NOMO-1 (cell line): Measurements from ENCODE around the gene ERP27.

Source experiments
- DNase-seq, 2 experiments: peaks; one replicate each; lab custom pipeline; 2025; ENCODE audit not compliant: unreplicated experiment in 2 of 2; lab: John Stamatoyannopoulos, UW

Gene ERP27

DNA sequence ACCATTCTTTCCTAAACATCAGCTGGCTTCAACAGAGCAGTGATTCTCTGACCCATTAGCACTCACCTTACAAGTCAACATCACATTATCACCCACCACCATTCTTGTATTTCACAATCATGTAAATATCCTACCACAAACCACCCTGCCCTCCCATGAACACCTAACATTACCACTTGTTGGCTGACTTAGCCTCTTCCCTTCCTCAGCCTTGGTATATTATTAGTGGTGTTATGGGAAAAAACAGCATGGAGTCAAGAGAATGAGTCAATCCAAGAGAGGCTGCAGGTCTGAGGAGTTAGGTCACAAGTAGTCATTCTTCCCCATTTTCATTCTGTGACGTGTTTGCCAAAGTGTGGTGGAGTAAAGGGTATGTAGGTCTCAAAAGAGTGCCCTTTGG lies 30.4 kb downstream of the ERP27 start:
- no peak for DNase-seq

DNA sequence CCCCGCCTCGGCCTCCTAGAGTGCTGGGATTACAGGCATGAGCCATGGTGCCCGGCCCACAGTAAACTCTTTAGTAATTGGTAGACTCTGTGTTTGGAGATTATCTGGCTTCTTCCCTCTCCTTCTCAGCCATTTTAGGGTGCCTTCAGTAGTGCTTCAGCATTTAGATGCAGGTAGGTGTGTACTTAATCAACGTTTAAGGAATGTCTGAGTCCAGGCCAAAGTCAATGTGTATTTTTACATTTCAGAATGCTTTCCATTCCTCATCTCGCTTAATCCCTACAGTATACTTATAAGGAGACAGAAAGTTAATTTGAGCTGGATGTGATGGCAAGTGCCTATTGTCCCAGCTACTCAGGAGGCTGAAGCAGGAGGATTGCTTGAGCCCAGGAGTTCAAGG lies 32.2 kb downstream of the ERP27 start:
- no peak for DNase-seq

DNA sequence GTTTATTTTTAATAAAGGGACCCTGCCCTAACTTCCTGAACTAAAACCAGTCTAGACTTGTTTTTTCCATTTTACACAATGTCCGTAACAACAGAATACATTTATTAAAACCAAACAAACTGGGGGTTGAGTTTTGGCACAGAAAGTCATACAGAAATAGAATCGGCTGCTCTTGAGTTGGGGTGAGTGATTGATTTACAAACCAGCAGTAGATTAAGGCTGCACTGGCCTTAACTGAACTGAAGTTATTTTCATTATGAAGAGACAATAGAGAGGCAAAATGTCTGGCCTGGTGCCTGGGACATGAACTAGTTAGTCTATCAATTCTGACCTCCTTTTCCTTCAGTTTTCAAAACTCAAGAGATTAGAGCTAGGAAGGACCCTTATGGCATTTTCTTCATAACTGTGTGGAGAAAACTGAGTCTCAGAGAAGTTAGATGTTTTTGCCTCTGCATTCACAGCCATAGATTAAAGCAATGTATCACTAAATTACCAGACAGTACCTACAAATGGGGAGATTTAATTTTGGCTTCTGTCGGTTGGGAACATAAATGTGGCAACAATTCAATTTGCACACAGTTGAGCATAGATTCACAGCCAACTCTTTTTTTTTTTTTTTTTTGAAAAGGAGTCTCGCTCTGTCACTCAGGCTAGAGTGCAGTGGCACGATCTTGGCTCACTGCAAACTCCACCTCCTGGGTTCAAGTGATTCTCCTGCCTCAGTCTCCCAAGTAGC lies 32.9 kb downstream of the ERP27 start:
- DNase-seq = no peak

DNA sequence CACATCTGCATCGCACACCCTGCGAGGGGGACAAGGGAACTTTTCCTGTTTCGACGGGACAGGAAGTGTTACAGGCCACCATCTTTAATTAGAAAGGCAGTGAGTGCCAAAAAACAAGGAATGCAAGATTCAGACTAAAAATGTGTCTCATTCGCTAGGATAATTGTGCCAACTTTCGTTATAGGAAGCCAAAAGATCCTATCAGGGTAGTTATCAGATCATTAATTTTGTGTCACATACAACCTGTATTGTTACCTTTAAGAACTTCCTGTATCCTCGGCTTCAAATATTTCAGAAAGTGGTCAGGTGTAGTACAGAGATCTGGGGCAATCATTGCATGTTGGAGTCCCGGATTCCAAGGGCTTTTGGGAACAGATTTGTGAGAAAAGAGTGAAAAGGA lies 33.5 kb downstream of the ERP27 start:
- DNase-seq = no peak

DNA sequence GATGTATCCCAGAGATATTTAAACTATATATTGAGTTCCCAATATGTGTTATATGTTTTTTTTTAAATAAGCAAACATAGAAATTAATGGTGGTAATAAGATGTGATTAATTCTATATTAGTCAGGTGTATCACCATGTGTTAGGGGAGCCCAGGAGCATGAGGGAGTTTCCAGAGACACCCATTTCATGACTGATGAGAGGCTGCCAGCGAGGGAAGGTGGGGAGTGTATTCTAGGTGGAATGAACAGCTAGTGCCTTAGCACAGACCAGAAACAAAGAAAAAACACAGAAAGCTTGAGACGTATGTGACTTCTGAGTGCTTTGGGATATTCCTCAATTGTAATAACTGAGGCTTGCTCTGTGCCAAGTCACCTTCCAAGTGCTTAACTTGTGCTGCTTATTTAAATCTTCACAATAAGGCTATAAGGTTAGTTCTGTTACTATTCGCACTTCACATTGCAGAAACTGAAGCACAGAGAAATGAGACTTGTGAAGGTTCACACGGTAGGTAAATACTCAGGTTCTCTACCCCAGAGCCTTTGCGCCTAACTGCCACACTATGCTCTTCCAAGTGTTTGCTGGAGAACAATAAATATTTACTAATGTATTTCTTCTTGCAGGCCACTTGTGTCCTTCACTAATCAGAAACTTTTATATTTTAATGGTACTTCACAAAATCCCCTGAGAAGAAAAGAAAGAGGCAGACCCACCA lies 34.8 kb downstream of the ERP27 start:
- no peak for DNase-seq

DNA sequence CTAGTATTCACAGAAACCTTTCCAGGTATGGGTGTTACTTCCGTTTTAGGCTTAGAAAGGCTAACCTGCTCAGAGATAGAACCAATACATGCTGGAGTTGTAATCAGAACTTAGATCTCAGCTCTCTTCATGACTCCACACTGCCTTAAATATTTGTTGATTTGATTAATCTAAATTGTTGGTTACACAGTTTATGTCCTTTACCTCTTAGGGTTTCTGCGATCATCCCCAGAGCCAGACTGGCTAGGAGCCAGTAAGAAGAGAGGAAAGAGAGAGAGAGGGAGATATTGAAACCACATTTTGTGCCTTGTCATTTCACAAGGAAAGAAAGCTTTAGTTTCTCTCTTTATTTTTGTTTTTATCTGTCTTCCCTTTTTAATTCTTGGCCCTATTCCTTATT lies 35.9 kb downstream of the ERP27 start:
- no peak for DNase-seq

DNA sequence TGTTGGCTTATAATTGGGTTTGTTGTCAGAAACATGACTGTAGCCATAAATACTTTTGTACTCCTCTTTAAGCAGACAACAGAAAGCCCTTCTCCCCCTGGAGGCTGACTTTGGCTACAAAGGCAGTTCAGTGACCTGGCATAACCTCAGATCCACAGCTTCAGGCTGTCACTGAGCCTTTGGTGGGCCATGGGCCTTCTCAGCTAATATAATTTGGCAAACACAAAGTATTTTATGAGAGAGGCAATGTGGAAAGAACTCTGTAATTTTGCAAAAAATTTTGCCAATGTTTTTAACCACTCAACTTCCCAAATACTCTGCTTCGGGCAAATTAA lies 37.1 kb downstream of the ERP27 start:
- DNase-seq = no peak

DNA sequence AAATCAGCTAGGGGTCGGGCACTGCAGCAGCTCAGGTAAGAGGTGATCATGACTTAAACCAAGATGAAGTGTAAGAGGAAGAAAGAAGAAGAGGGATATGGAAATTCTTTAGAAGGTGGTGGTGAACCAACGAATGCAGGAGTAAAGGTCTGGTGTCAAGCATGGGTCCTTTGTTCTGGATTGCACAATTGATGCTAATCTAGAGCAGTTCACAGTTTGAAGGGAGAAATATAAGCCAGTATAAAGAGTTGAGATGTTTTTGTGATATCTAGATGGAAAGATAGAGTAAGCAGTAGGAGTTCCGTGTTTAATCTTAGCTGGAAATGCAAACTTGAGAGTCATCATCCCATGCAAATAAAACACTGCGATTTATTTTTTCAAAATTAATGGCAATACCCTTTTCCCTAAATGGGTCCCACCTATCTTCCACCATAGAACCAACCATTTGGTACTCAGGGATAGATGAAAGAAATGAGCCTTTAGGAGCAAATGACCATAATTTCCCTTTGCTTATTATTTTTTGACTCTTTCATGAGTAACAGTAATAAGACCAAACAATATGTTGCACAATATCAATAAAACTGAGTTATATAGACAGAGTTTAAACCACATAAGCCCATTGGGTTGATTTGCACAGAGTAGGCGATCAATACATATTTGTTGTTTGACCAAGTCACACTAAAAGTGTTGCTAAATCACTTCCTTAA lies 37.7 kb downstream of the ERP27 start:
- peak in 1 of 2 experiments; percentile 4 for DNase-seq

DNA sequence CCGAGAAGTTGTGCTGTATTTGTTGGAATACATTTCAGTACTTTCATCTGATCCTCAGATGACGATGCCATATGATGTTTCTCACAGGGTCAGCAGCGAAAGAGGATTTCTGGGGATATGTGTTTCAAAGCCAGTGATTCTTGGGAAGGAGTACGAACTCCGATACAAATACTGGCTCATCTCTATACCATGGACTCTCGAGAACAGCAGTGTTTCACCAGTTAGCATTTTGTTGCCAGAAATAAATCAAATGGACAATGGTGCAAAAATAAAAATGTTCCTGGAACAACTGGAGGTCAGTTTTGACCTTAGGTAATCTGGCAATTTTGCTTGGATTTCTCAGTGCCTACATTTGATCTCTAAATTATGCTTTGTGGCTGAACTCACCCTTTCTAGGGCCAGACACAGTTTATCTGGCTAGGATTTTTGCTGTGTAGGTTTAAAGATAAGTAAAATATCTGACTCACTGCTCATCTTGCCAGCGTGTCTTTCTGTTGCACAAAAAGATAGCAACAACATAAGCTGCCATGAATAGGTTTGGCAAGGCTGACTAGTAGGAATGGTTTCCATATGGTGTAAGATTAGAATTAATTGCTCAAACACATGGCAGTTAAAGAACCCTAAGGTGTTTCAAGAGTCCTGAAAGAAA lies 41.7 kb downstream of the ERP27 start:
- no peak for DNase-seq

DNA sequence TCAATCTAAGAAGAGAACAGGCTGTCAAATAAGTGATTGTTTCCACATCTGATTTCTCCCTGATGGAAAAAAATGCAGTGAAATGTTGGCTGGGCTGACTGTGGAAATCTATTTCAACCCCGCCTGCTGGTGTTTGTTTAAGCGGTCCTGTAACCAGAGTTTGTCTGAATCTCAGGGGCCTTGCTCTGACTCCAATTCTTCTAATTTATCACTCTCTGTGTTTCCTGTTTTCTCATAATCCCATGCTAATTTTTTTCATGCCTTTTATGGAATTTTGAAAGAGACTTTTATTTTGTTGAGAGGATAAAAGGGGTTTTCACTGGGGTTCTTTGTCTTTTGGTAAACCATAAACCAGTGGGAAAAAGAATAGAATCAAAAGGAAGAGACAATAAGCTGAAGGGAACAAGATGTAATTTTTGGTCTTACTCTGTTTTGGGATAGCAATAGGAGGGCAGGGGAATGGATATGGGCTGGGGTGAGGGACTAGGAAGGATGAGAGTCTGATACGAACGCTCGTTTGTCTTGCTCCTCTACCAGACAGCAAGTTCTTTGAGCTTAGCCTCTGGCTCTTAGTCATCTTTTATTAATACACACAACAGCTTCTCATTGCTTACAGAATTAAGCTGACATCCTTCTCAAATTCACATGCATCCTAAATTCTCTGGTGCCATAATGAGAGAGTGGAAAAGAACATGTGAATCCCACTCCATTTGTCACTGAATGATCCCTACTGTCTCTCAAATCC lies 44.7 kb downstream of the ERP27 start:
- DNase-seq = no peak

DNA sequence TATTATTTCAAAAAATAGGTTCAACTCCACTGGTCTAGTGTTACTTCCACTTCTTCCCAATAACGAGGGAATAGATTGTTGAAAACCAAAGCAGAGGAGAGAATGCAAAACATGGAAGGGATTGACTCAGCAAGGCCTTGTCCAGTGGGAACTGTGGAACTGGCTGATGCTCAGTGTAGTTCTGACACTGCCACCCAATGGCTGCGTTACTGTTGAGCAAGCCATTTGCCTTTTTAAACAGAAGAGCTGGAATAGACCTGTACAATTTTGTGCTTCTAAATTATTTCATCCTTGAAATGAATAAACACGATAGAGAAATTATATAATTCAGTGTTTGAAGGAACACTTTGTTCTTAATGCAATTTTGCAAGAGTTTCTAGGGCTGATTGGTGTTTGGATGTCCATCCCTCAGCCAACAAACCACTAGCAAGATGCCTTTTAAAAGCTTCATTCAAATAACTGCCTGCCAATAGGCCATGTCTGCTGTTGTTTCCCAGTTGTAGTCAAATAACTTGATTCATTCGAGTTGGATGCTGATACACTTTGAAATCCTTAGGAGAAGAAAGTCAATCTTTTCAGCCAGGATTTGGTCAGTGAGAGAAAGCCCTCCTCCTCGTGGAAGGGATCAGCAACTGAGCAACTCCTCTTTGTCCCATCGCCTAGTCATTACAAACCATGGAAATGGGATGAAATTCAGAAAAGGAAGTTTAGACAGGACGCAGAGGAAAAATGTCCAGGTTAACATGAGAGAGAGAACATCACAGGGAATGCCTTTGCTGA lies 45.4 kb downstream of the ERP27 start:
- no peak for DNase-seq

DNA sequence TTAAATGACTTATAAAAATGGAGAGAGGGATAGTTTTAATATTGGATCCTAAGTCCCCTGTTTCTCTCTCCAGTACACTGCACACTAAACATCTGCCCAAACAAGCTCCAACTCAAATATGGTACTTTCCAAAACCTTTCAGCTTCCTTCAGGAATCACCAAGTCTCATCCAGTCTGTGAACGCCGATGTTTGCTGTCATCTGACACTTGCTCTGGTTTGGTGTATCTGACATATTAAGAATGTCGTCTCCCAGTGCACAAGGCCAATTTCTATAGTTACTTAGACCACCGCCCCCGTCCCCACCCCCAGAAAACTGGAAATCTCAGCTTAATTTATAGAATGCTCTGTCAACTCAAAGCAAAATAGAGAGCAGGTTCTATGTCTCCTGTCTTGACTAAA lies 47.6 kb downstream of the ERP27 start:
- DNase-seq = no peak

DNA sequence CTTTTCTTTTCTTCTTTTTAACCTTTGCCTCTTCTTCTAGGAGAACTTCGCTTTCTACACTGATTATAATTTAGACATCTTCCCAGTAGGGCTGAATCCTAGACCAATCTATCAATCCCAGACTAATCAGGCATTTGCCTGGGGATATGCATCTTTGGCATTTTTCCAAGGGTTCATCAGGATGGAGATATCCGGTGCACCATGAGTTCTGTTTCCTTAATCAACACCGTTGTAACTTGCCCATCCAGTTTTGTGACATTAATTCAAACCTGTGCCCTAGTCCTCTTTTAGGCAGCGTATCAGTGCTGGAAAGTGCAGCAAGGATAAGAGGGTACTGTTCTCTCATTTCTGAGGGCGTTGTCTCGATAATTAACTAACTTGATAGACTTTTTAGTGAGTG lies 52.1 kb downstream of the ERP27 start:
- no peak for DNase-seq

DNA sequence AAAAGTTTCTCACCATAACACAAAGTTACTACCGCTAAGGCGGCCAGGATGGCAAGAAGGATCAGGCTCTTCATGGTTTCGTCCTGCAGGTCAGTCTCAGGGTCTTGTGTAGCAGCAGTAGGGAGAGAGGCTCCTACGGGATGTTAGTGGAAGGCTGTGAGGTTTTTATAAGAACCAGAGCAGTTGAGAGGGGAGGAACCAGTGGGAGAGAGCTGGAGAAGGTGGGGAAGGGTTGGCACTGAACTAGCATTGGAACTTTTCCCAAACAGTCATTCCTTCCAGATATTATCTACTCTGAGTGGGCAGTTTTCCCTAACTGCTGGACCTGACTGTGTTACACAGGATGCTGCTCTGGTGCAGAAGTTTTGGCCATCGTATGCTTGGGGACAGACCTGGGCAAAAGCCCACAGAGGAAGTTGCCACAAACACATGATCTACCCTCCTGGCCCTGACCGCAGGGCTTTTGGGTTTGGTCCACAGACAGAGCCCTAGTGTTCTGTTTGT lies 52.6 kb downstream of the ERP27 start, which contains the start of gene MGP:
Gene MGP, minus strand, starts transcription at position 137 of the 504 bp plus-strand sequence. Its CDS starts 63 bp downstream, at position 74.
- no peak for DNase-seq

DNA sequence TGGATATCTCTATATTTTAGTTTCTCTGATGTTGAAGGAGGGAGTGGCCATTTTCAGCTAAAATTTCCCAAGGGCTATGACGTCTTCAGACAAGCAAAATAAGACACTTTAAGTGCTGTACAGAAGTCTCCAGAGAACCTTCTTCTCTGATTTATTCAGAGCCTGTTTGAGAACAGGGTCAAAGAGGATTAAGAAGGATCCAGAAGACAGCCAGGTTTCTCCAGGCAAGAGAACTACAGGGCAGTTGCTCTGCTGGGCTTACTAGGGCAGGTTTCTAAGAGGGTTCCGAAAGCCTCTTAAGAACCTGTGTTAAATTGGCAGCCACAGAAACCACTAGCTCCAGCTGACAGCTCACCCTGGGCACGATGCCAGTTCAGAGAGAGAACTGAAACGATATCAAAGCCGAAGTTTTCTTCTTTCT lies 53.9 kb downstream of the ERP27 start:
- peak; percentile 51 to 87 for DNase-seq

DNA sequence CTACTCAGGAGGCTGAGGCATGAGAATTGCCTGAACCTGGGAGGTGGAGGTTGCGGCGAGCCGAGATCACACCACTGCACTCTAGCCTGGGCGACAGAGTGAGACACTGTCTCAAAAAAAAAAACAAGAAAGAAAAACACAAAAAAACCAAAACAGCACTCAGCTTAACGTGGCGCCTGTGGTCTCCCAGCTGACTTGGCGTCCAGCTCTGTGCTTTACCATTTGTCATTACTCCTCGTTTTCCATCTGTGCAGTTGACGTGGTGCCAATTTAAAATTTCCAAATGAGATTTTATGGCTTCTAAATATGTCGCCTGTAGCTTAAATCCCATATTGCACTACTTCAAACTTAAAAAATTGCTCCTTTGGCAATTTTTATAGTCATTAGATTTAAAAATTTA lies 54.7 kb downstream of the ERP27 start:
- no peak for DNase-seq

DNA sequence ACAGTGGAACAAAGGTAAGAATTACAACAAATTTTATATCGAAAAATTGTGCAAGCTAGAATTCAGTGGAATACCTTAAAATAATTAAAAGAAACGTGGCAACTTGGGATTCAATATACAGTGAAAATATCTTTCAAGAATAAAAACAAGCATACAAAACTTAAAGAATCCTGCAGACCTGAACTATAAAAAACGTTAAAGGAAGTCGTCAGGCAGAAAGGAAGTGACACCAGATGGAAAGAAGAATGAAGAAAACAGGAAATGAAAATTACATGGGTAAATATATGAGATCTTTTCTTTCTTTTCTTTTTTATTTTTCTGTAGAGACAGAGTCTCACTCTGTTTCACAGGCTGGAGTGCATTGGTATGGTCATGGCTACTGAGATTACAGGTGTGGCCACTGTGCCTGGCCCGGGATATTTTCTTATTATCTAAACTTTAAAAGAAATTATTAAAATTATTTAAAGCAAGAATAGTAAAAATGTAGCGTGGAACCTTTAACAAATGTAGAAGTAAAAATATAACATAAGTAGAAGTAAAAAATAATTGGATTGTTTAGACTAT lies 57.4 kb downstream of the ERP27 start:
- DNase-seq = peak in 1 of 2 experiments; percentile 24

DNA sequence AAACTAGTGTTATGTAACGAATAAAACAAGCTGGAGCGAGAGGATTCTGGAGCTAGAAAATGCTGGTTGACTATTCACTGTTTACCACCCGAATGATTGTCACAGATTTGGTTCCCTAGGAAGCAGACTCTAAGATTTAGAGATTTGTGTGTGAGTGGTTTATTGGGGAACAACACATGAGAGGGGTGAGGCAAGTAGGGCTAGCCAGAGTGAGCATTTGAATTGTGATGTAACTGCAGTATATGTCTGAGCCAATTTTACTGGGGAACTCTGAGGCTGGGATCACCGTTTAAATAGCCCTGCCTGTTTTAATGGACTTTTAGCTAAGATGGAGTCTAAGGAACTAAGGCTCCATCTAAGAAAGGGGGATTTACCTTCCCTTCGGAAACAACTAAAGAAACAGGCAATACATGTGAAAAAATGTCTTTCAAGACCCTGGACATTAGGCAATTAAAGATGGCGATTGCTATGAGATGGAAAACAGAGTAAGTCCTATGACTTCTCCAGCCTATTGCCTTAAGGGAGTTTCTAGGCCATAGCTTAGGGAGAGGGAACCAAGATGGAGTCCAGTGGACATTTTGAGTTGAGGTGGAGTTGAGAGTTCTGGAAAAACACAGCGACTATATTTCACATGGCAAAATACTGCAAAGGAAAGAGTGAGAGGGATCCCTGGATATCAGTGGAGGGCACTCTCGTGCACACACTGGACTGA lies 59.0 kb downstream of the ERP27 start:
- no peak for DNase-seq

DNA sequence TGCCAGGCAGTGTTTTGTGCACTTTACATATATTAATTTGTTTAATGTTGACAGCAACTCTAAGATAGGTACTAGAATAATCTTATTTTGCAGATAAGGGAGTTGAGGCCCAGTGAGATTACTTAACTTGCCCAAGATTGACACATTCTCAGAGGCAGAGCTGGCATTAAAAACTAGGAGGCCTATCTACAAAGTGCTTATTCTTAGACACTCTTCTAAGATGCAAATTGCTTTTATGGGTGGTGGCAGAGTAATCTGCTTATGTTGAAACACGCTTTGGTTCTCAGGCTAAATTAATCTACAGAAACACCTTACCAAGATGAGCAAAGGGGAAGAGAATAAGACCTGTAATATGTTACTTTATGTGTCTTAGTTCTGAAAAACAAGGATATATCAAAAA lies 59.8 kb downstream of the ERP27 start:
- no peak for DNase-seq
